ENCODE results near the gene IKZF4. TPM values are rescaled to one million over a fixed set of nuclear protein-coding genes. Genes with fewer than 3 reads are reported as not detected.

The IKZF4 gene
- total RNA-seq, 1 donor from 2014 or later: 13.1 TPM

DNA sequence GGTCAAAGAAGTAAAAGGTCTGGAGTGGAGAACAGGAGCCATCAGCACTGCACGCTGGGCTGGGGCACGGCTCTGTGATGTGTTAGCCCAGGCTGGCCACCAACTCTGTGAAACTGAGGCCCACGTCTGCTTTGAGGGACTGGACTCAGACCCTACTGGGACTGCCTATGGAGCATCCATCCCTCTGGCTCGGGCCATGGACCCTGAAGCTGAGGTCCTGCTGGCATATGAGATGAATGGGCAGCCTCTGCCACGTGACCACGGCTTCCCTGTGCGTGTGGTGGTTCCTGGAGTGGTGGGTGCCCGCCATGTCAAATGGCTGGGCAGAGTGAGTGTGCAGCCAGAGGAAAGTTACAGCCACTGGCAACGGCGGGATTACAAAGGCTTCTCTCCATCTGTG lies 16.6 kb upstream of the IKZF4 start:
- H3K9me3 ChIP-seq: no peaks in the 10 kb centered on the region
- TF ChIP-seq, protein P1, sequence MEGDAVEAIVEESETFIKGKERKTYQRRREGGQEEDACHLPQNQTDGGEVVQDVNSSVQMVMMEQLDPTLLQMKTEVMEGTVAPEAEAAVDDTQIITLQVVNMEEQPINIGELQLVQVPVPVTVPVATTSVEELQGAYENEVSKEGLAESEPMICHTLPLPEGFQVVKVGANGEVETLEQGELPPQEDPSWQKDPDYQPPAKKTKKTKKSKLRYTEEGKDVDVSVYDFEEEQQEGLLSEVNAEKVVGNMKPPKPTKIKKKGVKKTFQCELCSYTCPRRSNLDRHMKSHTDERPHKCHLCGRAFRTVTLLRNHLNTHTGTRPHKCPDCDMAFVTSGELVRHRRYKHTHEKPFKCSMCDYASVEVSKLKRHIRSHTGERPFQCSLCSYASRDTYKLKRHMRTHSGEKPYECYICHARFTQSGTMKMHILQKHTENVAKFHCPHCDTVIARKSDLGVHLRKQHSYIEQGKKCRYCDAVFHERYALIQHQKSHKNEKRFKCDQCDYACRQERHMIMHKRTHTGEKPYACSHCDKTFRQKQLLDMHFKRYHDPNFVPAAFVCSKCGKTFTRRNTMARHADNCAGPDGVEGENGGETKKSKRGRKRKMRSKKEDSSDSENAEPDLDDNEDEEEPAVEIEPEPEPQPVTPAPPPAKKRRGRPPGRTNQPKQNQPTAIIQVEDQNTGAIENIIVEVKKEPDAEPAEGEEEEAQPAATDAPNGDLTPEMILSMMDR (IDR thresholded peaks at IDR 0.05): no peak
- no peak overlapping the region for H3K27ac ChIP-seq
- no peak overlapping the region for H3K4me3 ChIP-seq
- ATAC-seq (no peak), DNase-seq (no peak)
- intact Hi-C loops (cut with DNase I): no loop called here
- H3K4me1 ChIP-seq: peaks cover 13% of the 10 kb centered on the region
- H3K27me3 ChIP-seq (ENCODE audit: low read depth): no peaks in the 10 kb centered on the region
- H3K36me3 ChIP-seq: peaks cover 23% of the 10 kb centered on the region

DNA sequence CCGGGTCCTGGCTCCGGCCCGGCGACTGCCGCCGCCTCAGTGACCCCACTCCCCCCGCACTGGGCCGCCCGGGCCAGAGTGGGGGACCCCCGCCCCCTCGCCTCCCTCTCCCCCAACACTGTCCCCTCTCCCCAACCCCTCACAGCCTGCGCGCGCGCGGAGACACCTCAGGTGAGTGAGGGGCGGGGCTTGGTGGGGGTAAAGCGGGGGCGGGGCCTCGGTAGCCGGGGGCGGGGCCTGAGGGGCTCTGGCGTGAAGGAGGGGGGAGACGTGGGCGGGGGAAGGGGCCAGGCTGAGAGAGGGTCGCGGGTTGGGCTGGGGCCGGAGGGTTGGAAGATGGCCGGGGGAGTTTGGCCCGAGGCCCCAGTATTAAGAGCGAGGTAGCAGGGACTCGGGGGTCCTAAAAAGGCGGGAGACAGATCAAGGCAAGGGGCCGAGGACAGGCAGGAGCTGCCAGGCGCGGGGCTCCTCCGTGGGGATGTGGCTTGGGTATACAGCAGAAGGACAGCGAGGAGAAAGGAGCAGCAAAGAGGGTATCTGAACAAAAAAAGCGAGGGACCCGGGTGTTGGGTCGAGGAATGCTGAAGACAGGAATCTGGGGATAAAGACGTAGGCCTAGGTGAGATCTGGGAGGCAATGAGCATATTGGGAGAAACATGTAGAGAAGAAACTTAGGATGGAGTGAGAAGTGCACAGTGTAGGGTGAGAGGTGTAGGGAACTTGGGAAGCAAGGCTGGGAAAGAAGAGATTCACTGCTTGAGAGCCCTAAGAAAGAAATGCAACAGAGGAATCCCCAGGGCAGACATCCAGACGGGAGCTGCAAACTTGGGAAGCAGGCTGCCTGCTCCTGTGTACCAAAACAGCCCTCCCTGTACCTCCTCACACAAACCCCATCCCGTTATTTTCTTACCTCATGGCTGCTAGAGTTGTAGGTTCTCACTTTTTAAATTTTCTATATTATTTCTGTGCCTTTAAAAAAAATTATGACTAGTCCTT lies 13.0 kb upstream of the IKZF4 start:
- peaks cover 17% of the 10 kb centered on the region for H3K36me3 ChIP-seq
- no peaks in the 10 kb centered on the region for H3K27me3 ChIP-seq (ENCODE audit: low read depth)
- peak; percentile 93 to 96 for ATAC-seq
- no peaks in the 10 kb centered on the region for H3K9me3 ChIP-seq
- TF ChIP-seq, protein P1 (IDR thresholded peaks at IDR 0.05): no peak
- H3K4me1 ChIP-seq: peaks cover 13% of the 10 kb centered on the region
- intact Hi-C loops (cut with DNase I): no loop called here
- peak overlapping the region; percentile 77 for H3K4me3 ChIP-seq
- DNase-seq: peak; percentile 71
- H3K27ac ChIP-seq: peak overlapping the region; percentile 88

- TF ChIP-seq, protein P1 (IDR thresholded peaks at IDR 0.05): no peak
- no peak overlapping the region for H3K27ac ChIP-seq
- peaks cover 13% of the 10 kb centered on the region for H3K4me1 ChIP-seq
- ATAC-seq (no peak), DNase-seq (no peak)
- H3K9me3 ChIP-seq: no peaks in the 10 kb centered on the region
- no peaks in the 10 kb centered on the region for H3K36me3 ChIP-seq
- no peak overlapping the region for H3K4me3 ChIP-seq
- intact Hi-C loops (cut with DNase I): no loop called here
- H3K27me3 ChIP-seq (ENCODE audit: low read depth): no peaks in the 10 kb centered on the region
Observed at GRCh38 chr12:56010111-56010570, 10.7 kb upstream of the IKZF4 start.

- Histone ChIP-seq H3K4me1 (peaks cover 13% of the 10 kb centered on the region), H3K27ac (no peak overlapping the region), H3K27me3 (ENCODE audit: low read depth) (no peaks in the 10 kb centered on the region), H3K36me3 (no peaks in the 10 kb centered on the region), H3K9me3 (no peaks in the 10 kb centered on the region), H3K4me3 (no peak overlapping the region)
- DNase-seq: no peak
- intact Hi-C loops (cut with DNase I): no loop called here
- ATAC-seq: no peak
- TF ChIP-seq, protein P1 (IDR thresholded peaks at IDR 0.05): no peak
Observed at GRCh38 chr12:56011509-56012090, 9.2 kb upstream of the IKZF4 start.

DNA sequence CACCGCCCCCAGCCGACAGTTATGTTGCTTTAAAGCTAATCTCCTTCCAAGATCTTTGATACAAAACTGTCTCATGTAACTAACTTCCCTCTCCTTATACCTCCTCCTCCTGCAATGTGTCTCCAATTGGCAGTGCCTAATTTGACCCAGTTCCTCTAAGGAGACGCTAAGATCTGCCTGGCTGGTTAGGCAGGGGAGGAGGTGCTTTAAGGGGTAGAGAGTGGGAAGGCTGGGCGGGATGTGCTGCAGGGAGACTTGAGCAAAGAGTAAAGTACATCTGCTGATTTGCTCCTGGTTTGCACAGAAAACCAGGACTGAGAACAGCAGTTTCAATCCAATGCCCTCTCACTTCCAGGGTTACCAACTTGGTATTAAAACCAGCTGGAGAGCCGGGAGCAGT lies 7.4 kb upstream of the IKZF4 start:
- intact Hi-C loops (cut with DNase I): no loop called here
- DNase-seq: no peak
- no peaks in the 10 kb centered on the region for H3K36me3 ChIP-seq
- no peaks in the 10 kb centered on the region for H3K4me1 ChIP-seq
- ATAC-seq: no peak
- H3K9me3 ChIP-seq: no peaks in the 10 kb centered on the region
- H3K27me3 ChIP-seq (ENCODE audit: low read depth): no peaks in the 10 kb centered on the region
- TF ChIP-seq, protein P1 (IDR thresholded peaks at IDR 0.05): no peak
- no peak overlapping the region for H3K4me3 ChIP-seq
- H3K27ac ChIP-seq: no peak overlapping the region

All from lower lobe of right lung (tissue), 2 donors.